Trophoblast cell (in vitro differentiated cells and primary cell): ENCODE results near the gene FITM1.

Experiments used
- DNase-seq, 2 donors: peaks; one replicate each; pipeline ENCODE4 v3.0.0-alpha.2; 2016
- H2AFZ ChIP-seq: 2 replicates; pipeline ENCODE4 v1.6.1; 2013; ENCODE audit warnings: low read length, moderate library complexity, mild to moderate bottlenecking; ENCODE audit not compliant: insufficient read depth, poor library complexity
- H2AK5ac ChIP-seq: 2 replicates; pipeline ENCODE4 v1.6.1; 2013; ENCODE audit warnings: mild to moderate bottlenecking, low read length
- H2BK120ac ChIP-seq: 2 replicates; pipeline ENCODE4 v1.6.1; 2013; ENCODE audit warnings: low read length, mild to moderate bottlenecking, moderate library complexity; ENCODE audit not compliant: insufficient read depth, poor library complexity
- H2BK12ac ChIP-seq: 2 replicates; pipeline ENCODE4 v1.6.1; 2013; ENCODE audit warnings: mild to moderate bottlenecking, low read length, moderate library complexity
- H2BK5ac ChIP-seq: 2 replicates; pipeline ENCODE4 v1.6.1; 2013; ENCODE audit warnings: low read length, low read depth, moderate library complexity, mild to moderate bottlenecking; ENCODE audit not compliant: poor library complexity
- H3K14ac ChIP-seq: 2 replicates; pipeline ENCODE4 v1.6.1; 2013; ENCODE audit warnings: mild to moderate bottlenecking, low read length
- H3K18ac ChIP-seq: 2 replicates; pipeline ENCODE4 v1.6.1; 2013; ENCODE audit warnings: mild to moderate bottlenecking, low read length
- H3K23ac ChIP-seq: 2 replicates; pipeline ENCODE4 v1.6.1; 2013; ENCODE audit warnings: low read length
- H3K27ac ChIP-seq: 2 replicates; pipeline ENCODE4 v1.5.1; 2013; ENCODE audit warnings: low read depth, mild to moderate bottlenecking, inconsistent platforms, low read length, moderate library complexity
- H3K27me3 ChIP-seq: 2 replicates; pipeline ENCODE4 v1.6.1; 2013; ENCODE audit warnings: inconsistent platforms, mild to moderate bottlenecking, low read length, moderate library complexity; ENCODE audit not compliant: insufficient read depth
- H3K36me3 ChIP-seq, 2 experiments: 1 replicate in 1 of 2; 2 replicates in 1 of 2; pipeline ENCODE4 v1.6.1; 2013; ENCODE audit warnings: low read length in 2 of 2, mild to moderate bottlenecking in 2 of 2, moderate library complexity in 1 of 2; ENCODE audit not compliant: insufficient read depth in 2 of 2, control insufficient read depth in 1 of 2
- H3K4ac ChIP-seq: 2 replicates; pipeline ENCODE4 v1.6.1; 2013; ENCODE audit warnings: low read depth, mild to moderate bottlenecking, low read length, moderate library complexity
- H3K4me1 ChIP-seq, 2 experiments: 1 replicate in 1 of 2; 2 replicates in 1 of 2; pipeline ENCODE4 v1.6.1; 2013; ENCODE audit warnings: low read length in 2 of 2, mild to moderate bottlenecking in 2 of 2, moderate library complexity in 1 of 2; ENCODE audit not compliant: insufficient read depth in 2 of 2, control insufficient read depth in 1 of 2
- H3K4me2 ChIP-seq: 2 replicates; pipeline ENCODE4 v1.6.1; 2013; ENCODE audit warnings: inconsistent platforms, mild to moderate bottlenecking, low read length, moderate library complexity
- H3K4me3 ChIP-seq: 2 replicates; pipeline ENCODE4 v1.5.1; 2013; ENCODE audit warnings: mild to moderate bottlenecking, low read depth, low read length, inconsistent platforms
- H3K79me1 ChIP-seq: one replicate; pipeline ENCODE4 v1.6.1; 2013; ENCODE audit warnings: low read length
- H3K79me2 ChIP-seq: 2 replicates; pipeline ENCODE4 v1.6.1; 2013; ENCODE audit warnings: low read length, mild to moderate bottlenecking; ENCODE audit not compliant: control insufficient read depth, insufficient read depth, poor library complexity
- H3K9ac ChIP-seq: 2 replicates; pipeline ENCODE4 v1.6.1; 2013; ENCODE audit warnings: mild to moderate bottlenecking, low read length
- H3K9me3 ChIP-seq: 2 replicates; pipeline ENCODE4 v1.6.1; 2013; ENCODE audit warnings: low read depth, mild to moderate bottlenecking, control low read depth, inconsistent platforms, low read length; ENCODE audit not compliant: insufficient read depth
- H4K12ac ChIP-seq: 2 replicates; pipeline ENCODE4 v1.6.1; 2013; ENCODE audit warnings: low read depth, mild to moderate bottlenecking, low read length, moderate library complexity
- H4K8ac ChIP-seq: 2 replicates; pipeline ENCODE4 v1.6.1; 2013; ENCODE audit warnings: low read depth, mild to moderate bottlenecking, low read length, moderate library complexity
- H4K91ac ChIP-seq: one replicate; pipeline ENCODE4 v1.6.1; 2013; ENCODE audit warnings: low read depth, mild to moderate bottlenecking, low read length, moderate library complexity
- WGBS: extraction: QIAGEN DNeasy Blood & Tissue Kit; methylation state at CpG from one replicate; pipeline ENCODE4 v1.1.7; 2013; ENCODE audit warnings: missing lambda C conversion rate; ENCODE audit not compliant: insufficient read length, insufficient coverage; ENCODE audit errors: extremely low coverage; 5-methylcytosine and 5-hydroxymethylcytosine counted together

Gene FITM1

GRCh38 chr14:24167469-24168114 lies 37.1 kb downstream of the FITM1 start:
- Histone ChIP-seq H3K36me3 (peaks cover 39 to 44% of the 10 kb centered on the region in 2 experiments), H3K4me1 (peaks cover 3 to 7% of the 10 kb centered on the region in 2 experiments), H2AK5ac (no peak overlapping the region), H2BK5ac (no peak overlapping the region), H4K8ac (no peak overlapping the region), H3K9ac (no peak overlapping the region), H3K23ac (no peak overlapping the region), H3K27me3 (no peaks in the 10 kb centered on the region), H3K27ac (no peak overlapping the region), H3K14ac (no peak overlapping the region), H4K91ac (no peak overlapping the region), H3K79me1 (no peaks in the 10 kb centered on the region), H2BK12ac (no peak overlapping the region), H3K4me3 (no peak overlapping the region), H3K4me2 (no peak overlapping the region), H3K79me2 (no peaks in the 10 kb centered on the region), H3K9me3 (no peaks in the 10 kb centered on the region), H3K18ac (no peak overlapping the region), H2AFZ (no peak overlapping the region), H2BK120ac (no peak overlapping the region), H3K4ac (no peak overlapping the region), H4K12ac (no peak overlapping the region)
- DNase-seq, result no peak
- WGBS, result no CpG with 5 or more reads among the region's 3 CpGs

GRCh38 chr14:24171422-24172260 lies 41.2 kb downstream of the FITM1 start, which contains the start of gene REC8:
Gene REC8, plus strand, starts transcription at chr14:24172080. Its CDS starts 473 bp downstream, at chr14:24172553.
- Histone ChIP-seq H3K4me2 (peak within 1 kb of the TSS; percentile 67), H2AFZ (peak within 1 kb of the TSS; percentile 56), H3K27ac (no peak within 1 kb of the TSS), H3K9me3 (no peaks in the 10 kb centered on the region), H3K4me1 (peaks cover 3 to 7% of the 10 kb centered on the region in 2 experiments), H3K9ac (no peak within 1 kb of the TSS), H3K4ac (no peak within 1 kb of the TSS), H3K23ac (no peak within 1 kb of the TSS), H3K27me3 (no peaks in the 10 kb centered on the region), H4K12ac (peak within 1 kb of the TSS; percentile 63), H3K79me1 (no peaks in the 10 kb centered on the region), H3K4me3 (peak within 1 kb of the TSS; percentile 62), H2BK12ac (no peak within 1 kb of the TSS), H4K91ac (peak within 1 kb of the TSS; percentile 26), H2BK120ac (no peak within 1 kb of the TSS), H2AK5ac (no peak within 1 kb of the TSS), H3K79me2 (no peaks in the 10 kb centered on the region), H4K8ac (peak within 1 kb of the TSS; percentile 81), H3K36me3 (peaks cover 7 to 13% of the 10 kb centered on the region in 2 experiments), H3K18ac (peak within 1 kb of the TSS; percentile 29), H2BK5ac (no peak within 1 kb of the TSS), H3K14ac (peak within 1 kb of the TSS; percentile 34)
- WGBS, result no CpG with 5 or more reads among the region's 63 CpGs
- DNase-seq, result no peak

GRCh38 chr14:24172261-24172860 lies 41.9 kb downstream of the FITM1 start:
- no peak overlapping the region for H3K4ac ChIP-seq
- no peak overlapping the region for H2BK12ac ChIP-seq
- no peaks in the 10 kb centered on the region for H3K79me1 ChIP-seq
- H3K18ac ChIP-seq, result no peak overlapping the region
- DNase-seq, result no peak
- H4K8ac ChIP-seq, result peak overlapping the region; percentile 81
- H3K4me1 ChIP-seq, result peaks cover 3 to 7% of the 10 kb centered on the region in 2 experiments
- no peaks in the 10 kb centered on the region for H3K79me2 ChIP-seq
- peak overlapping the region; percentile 26 for H4K91ac ChIP-seq
- H3K14ac ChIP-seq, result peak overlapping the region; percentile 34
- peak overlapping the region; percentile 63 for H4K12ac ChIP-seq
- H3K4me2 ChIP-seq, result peak overlapping the region; percentile 67
- no peak overlapping the region for H3K23ac ChIP-seq
- H2BK5ac ChIP-seq, result no peak overlapping the region
- H2BK120ac ChIP-seq, result no peak overlapping the region
- H3K36me3 ChIP-seq, result peaks cover 11 to 17% of the 10 kb centered on the region in 2 experiments
- WGBS, result no CpG with 5 or more reads among the region's 30 CpGs
- H2AFZ ChIP-seq, result peak overlapping the region; percentile 56
- no peak overlapping the region for H3K27ac ChIP-seq
- no peaks in the 10 kb centered on the region for H3K27me3 ChIP-seq
- H3K9ac ChIP-seq, result no peak overlapping the region
- H3K4me3 ChIP-seq, result peak overlapping the region; percentile 62
- H3K9me3 ChIP-seq, result no peaks in the 10 kb centered on the region
- H2AK5ac ChIP-seq, result no peak overlapping the region

GRCh38 chr14:24172871-24173281 lies 42.4 kb downstream of the FITM1 start:
- H3K4me1 ChIP-seq, result peaks cover 3 to 7% of the 10 kb centered on the region in 2 experiments
- no peaks in the 10 kb centered on the region for H3K27me3 ChIP-seq
- H3K4me2 ChIP-seq, result no peak overlapping the region
- no peaks in the 10 kb centered on the region for H3K79me2 ChIP-seq
- H2AFZ ChIP-seq, result no peak overlapping the region
- H4K12ac ChIP-seq, result no peak overlapping the region
- H3K27ac ChIP-seq, result no peak overlapping the region
- H3K79me1 ChIP-seq, result no peaks in the 10 kb centered on the region
- no peak overlapping the region for H2AK5ac ChIP-seq
- no peak overlapping the region for H2BK5ac ChIP-seq
- no peak overlapping the region for H3K9ac ChIP-seq
- H3K36me3 ChIP-seq, result peaks cover 15 to 18% of the 10 kb centered on the region in 2 experiments
- H3K23ac ChIP-seq, result no peak overlapping the region
- no peak overlapping the region for H3K4ac ChIP-seq
- H3K4me3 ChIP-seq, result no peak overlapping the region
- WGBS, result no CpG with 5 or more reads among the region's 20 CpGs
- no peak overlapping the region for H3K14ac ChIP-seq
- H4K91ac ChIP-seq, result no peak overlapping the region
- H4K8ac ChIP-seq, result no peak overlapping the region
- H3K18ac ChIP-seq, result no peak overlapping the region
- DNase-seq, result no peak
- no peak overlapping the region for H2BK12ac ChIP-seq
- H3K9me3 ChIP-seq, result no peaks in the 10 kb centered on the region
- no peak overlapping the region for H2BK120ac ChIP-seq
